Right atrium auricular region (tissue), 2 donors: ENCODE measurements around the gene NPW. TPM values are rescaled to one million over a fixed set of nuclear protein-coding genes. Genes with fewer than 3 reads are reported as not detected.
A peak's percentile ranks its signal among the peaks of the same experiment; 100 is the strongest.

Source experiments
- DNase-seq: peaks from one replicate; pipeline ENCODE4 v3.0.0-alpha.2; 2019; ENCODE audit warnings: low spot score
- H3K27ac ChIP-seq, 2 donors: fragments of 200-600 bp; sonication (generic); 1 replicate in 1 of 2; 2 replicates in 1 of 2; pipeline ENCODE4 v1.5.1; 2016 to 2019
- H3K27me3 ChIP-seq, 2 donors: fragments of 200-600 bp; sonication (generic); one replicate each; pipeline versions ENCODE4 v1.5.1 to v1.6.0; 2017 to 2019
- H3K36me3 ChIP-seq: fragments of 200-600 bp; sonication (generic); one replicate; pipeline ENCODE4 v1.5.1; 2016
- H3K4me1 ChIP-seq, 2 donors: fragments of 200-600 bp; sonication (generic); one replicate each; pipeline versions ENCODE4 v1.5.1 to v1.6.0; 2017 to 2019
- H3K4me3 ChIP-seq, 2 donors: fragments of 200-600 bp; sonication (generic); 1 replicate in 1 of 2; 2 replicates in 1 of 2; pipeline ENCODE4 v1.5.1; 2017 to 2019; ENCODE audit warnings: mild to moderate bottlenecking in 1 of 2, moderate library complexity in 1 of 2
- H3K9me3 ChIP-seq, 2 donors: fragments of 200-600 bp; sonication (generic); one replicate each; pipeline ENCODE4 v1.5.1; 2019
- total RNA-seq, 2 donors: library from RNA; depleted of rRNA; stranded (reverse); fragments of >200 nt; gene quantifications; one replicate each; pipeline ENCODE4 v1.1.0, GENCODE V29; 2016
- TF ChIP-seq, protein P1 (sequence below), 2 donors: fragments of 200-600 bp; sonication (generic); IDR thresholded peaks; one replicate each; pipeline ENCODE4 v1.5.1; 2019; ENCODE audit warnings: antibody characterized with exemption in 2 of 2

NPW gene
- total RNA-seq, 2 donors from 2014 or later = not detected

DNA sequence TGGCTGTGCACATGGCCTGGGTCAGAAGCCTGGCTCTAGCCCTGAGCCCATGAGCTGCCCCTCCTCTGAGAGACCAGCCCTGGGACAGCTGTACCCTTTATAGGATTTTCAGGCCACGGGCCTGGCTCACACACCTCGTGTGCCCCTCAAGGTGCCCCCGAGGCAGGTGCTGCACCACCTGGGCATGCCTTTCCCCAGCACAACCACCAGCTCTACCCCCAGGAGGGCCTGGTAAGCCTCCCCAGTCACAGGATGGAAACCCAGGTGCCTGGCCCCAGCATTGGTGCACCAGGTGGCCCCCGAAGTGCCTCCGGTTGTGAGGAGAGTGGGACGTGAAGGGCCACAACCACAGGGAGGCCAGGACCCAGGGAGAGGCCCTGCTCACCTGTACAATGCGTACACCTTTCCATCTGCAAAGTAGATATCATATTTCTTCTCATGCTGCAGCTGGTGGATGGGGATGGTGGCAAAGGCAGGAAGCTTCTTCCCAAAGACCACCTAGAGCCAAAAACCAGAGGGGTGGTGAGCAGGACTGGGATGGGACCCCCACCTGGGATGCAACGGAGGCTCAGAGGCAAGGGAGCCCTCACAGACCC is 16.3 kb upstream of the NPW start:
- TF ChIP-seq, protein P1, sequence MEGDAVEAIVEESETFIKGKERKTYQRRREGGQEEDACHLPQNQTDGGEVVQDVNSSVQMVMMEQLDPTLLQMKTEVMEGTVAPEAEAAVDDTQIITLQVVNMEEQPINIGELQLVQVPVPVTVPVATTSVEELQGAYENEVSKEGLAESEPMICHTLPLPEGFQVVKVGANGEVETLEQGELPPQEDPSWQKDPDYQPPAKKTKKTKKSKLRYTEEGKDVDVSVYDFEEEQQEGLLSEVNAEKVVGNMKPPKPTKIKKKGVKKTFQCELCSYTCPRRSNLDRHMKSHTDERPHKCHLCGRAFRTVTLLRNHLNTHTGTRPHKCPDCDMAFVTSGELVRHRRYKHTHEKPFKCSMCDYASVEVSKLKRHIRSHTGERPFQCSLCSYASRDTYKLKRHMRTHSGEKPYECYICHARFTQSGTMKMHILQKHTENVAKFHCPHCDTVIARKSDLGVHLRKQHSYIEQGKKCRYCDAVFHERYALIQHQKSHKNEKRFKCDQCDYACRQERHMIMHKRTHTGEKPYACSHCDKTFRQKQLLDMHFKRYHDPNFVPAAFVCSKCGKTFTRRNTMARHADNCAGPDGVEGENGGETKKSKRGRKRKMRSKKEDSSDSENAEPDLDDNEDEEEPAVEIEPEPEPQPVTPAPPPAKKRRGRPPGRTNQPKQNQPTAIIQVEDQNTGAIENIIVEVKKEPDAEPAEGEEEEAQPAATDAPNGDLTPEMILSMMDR (IDR thresholded peaks at IDR 0.05) = no peak
- Histone ChIP-seq H3K27me3 (no peaks in the 10 kb centered on the region), H3K4me1 (peaks cover 0 to 50% of the 10 kb centered on the region in 2 donors), H3K9me3 (no peaks in the 10 kb centered on the region), H3K4me3 (no peak overlapping the region), H3K27ac (peak overlapping the region in 1 of 2 donors; percentile 26), H3K36me3 (peaks cover 48% of the 10 kb centered on the region)
- no peak for DNase-seq

DNA sequence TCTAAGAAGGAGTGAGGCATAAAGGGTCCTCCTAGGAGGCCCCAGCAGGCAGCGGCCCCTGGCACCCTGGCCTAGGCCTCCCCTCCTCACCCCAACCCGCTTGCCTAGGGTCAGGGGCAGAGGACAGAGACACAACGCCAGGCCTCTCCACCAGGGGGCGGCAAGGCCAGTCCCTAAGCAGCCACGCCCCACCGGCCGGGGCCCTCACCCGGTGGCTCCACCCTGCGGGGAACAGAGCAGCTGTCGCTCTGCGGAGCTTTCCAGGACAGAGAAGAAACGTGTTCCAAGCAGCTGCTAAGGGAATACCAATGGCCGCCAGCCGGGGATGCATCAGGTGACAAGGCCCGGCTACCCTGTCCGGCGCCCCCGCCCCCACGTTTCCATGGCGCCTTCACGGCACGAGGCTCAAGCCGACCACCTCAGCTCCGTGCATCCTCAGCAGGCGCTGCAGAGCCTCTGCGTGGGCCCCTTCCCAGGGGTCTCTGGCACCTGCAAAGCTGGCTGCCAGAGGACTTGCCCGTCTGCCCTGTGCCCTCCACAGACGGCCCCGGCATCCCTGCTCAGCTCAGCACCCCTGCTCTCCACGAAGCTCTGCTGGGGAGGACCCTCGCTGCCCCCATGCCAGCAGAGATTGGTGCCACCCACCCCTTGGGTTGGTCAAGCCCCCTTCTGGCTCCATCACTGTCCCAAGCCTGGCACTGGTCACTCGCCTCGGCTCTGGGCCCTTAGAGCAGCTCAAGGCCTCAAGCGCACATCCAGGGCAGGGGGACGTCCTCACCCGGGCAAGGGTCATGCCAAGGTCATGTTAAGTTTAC is 15.6 kb upstream of the NPW start:
- H3K4me3 ChIP-seq = peak overlapping the region in 1 of 2 donors; percentile 14
- no peaks in the 10 kb centered on the region for H3K27me3 ChIP-seq
- TF ChIP-seq, protein P1 (IDR thresholded peaks at IDR 0.05) = peak; percentile 74 to 98
- H3K4me1 ChIP-seq = peaks cover 0 to 57% of the 10 kb centered on the region in 2 donors
- DNase-seq = peak; percentile 87
- peaks cover 41% of the 10 kb centered on the region for H3K36me3 ChIP-seq
- peak overlapping the region in 1 of 2 donors; percentile 26 for H3K27ac ChIP-seq
- no peaks in the 10 kb centered on the region for H3K9me3 ChIP-seq

DNA sequence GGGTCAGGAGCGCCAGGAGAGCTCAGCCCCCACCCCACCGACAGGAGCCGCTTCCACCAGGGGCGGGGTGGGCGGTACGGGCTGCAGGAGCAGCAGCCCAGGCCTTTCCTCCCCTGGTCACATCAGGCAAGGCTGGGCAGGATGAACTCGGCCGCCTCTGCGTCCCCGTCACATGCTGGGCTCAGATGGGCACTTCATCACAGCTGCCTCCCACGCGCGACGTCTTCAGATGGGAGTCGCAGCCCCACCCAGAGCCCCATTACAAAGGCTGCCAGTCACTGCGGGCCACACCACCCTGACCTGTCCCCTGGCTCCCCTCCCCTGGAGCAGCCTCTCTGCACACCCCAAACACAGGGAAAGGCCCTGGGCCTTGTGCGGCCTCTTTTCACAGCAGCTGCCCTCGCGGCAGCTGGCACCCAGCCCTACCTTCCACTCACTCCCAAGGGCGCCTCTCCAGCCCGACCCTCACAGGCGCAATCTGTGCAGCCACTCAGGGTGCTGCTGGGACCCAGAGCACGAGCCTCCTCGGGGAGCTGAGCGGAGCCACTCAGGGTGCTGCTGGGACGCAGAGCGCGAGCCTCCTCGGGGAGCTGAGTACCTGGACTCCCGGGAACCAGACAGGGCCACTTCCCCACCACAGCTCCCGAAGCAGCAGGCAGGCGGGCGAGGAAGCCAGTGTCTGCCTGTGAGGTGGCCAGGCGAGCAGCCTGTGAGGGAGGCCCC is 14.6 kb upstream of the NPW start:
- TF ChIP-seq, protein P1 (IDR thresholded peaks at IDR 0.05) = no peak
- no peaks in the 10 kb centered on the region for H3K27me3 ChIP-seq
- no peak for DNase-seq
- no peaks in the 10 kb centered on the region for H3K9me3 ChIP-seq
- peaks cover 0 to 59% of the 10 kb centered on the region in 2 donors for H3K4me1 ChIP-seq
- H3K27ac ChIP-seq = no peak overlapping the region
- no peak overlapping the region for H3K4me3 ChIP-seq
- peaks cover 32% of the 10 kb centered on the region for H3K36me3 ChIP-seq

DNA sequence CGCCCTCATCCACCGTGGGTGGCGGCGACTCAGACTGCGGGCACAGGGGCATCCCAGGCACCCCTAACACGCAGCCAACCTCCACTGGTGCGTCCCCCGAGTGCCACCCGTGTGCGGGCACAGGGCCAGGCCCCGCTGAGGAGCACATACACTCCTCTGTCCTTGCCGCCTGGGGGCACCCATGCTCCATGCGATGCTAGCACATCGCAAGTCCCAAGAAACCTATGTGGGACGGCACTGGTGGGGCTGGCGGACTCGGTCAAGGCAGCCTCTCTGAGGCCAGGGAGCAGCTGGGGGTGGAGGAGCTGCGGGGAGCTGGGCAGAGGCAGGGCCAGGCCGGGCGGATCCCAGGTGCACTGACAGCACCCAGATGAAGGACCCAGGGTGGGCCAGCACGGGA is 13.9 kb upstream of the NPW start:
- H3K9me3 ChIP-seq = no peaks in the 10 kb centered on the region
- TF ChIP-seq, protein P1 (IDR thresholded peaks at IDR 0.05) = no peak
- peaks cover 26% of the 10 kb centered on the region for H3K36me3 ChIP-seq
- no peak overlapping the region for H3K4me3 ChIP-seq
- no peak for DNase-seq
- H3K4me1 ChIP-seq = peaks cover 0 to 66% of the 10 kb centered on the region in 2 donors
- no peaks in the 10 kb centered on the region for H3K27me3 ChIP-seq
- H3K27ac ChIP-seq = no peak overlapping the region

DNA sequence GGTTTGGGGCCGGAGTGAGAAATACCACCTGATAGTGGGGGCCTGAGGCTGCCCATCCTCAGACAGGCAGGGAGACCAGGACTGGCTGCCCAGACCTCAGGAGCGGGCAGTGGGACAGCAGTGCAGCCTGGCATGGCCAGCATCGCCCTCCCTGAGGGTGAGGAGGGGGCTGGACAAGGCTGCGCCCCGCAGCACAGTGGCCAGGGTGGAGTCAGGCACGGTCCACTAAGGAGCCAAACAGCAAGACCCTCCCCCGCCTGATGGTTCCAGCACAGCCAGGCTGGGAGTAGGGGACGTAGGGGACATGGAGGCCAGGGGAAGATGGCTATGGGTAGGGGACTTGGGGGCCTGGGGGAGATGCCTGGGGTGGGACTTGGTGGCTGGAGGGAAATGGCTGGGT is 13.3 kb upstream of the NPW start:
- TF ChIP-seq, protein P1 (IDR thresholded peaks at IDR 0.05) = no peak
- no peaks in the 10 kb centered on the region for H3K9me3 ChIP-seq
- peaks cover 21% of the 10 kb centered on the region for H3K36me3 ChIP-seq
- H3K4me3 ChIP-seq = no peak overlapping the region
- no peak for DNase-seq
- no peaks in the 10 kb centered on the region for H3K27me3 ChIP-seq
- peaks cover 0 to 67% of the 10 kb centered on the region in 2 donors for H3K4me1 ChIP-seq
- no peak overlapping the region for H3K27ac ChIP-seq
